K562 (cell line): ENCODE measurements around the gene MCAM. TPM values are rescaled to one million over a fixed set of nuclear protein-coding genes. Genes with fewer than 3 reads are reported as not detected.

Experiments
- ATAC-seq: fragments of 200-7000 bp; cut with Tn5 transposase; 3 replicates; pipeline ENCODE4 v1.9.1; 2020; ENCODE audit warnings: moderate library complexity
- BruUV-seq: library from RNA; stranded (reverse); fragments of 400-500 nt; replicated peaks from 2 replicates; lab custom pipeline; 2021; lab: Mats Ljungman, UMichigan
- CTCF ChIA-PET: fragments of 300-600 bp; formaldehyde crosslinking; extraction: SDS; loops from one replicate; lab custom pipeline; 2021; ENCODE audit warnings: low intra/inter-chr PET ratio; lab: Yijun Ruan, JAX
- POLR2A ChIA-PET: fragments of 300-600, 350-650 bp; sonication (Branson Sonifier 250); formaldehyde crosslinking; extraction: SDS; loops from one replicate; lab custom pipeline; 2021; ENCODE audit warnings: antibody characterized with exemption, inconsistent platforms; lab: Yijun Ruan, JAX
- DNase-seq, 4 experiments: peaks; one replicate each; pipeline versions ENCODE4 v3.0.0 to v3.0.0-alpha.2; 2011 to 2018; ENCODE audit warnings: low spot score in 3 of 4, mixed read lengths in 3 of 4; ENCODE audit errors: extremely low read depth in 1 of 4
- FAIRE-seq: peaks from 2 replicates; lab custom pipeline; 2011; peaks lifted over from hg19 to GRCh38; lab: Jason Lieb, UNC
- H2AFZ ChIP-seq: 2 replicates; pipeline ENCODE4 v1.6.0; 2011; ENCODE audit warnings: low read depth, low read length, control low read depth, inconsistent platforms
- H3K27ac ChIP-seq: fragments of 200-600 bp; 3 replicates; pipeline ENCODE4 v1.8.0; 2011; ENCODE audit warnings: low read depth, mild to moderate bottlenecking, control low read depth, inconsistent platforms, low read length, moderate library complexity, mixed read lengths; ENCODE audit errors: extremely low read depth
- H3K27me3 ChIP-seq, 2 experiments: fragments of 300-600 bp in 1 of 2; 2 replicates in 1 of 2; 3 replicates in 1 of 2; pipeline versions ENCODE4 v1.6.0 to v1.8.0; 2011; ENCODE audit warnings: inconsistent platforms in 2 of 2, low read length in 2 of 2, mild to moderate bottlenecking in 1 of 2, mixed read lengths in 1 of 2, moderate library complexity in 1 of 2; ENCODE audit not compliant: control insufficient read depth in 2 of 2, insufficient read depth in 2 of 2
- H3K36me3 ChIP-seq: fragments of 300-600 bp; 3 replicates; pipeline ENCODE4 v1.8.0; 2011; ENCODE audit warnings: mild to moderate bottlenecking, low read length, inconsistent platforms; ENCODE audit not compliant: control insufficient read depth, insufficient read depth
- H3K4me1 ChIP-seq, 2 experiments: fragments of 200-600 bp in 1 of 2; replicated peaks in 1 of 2; 2 replicates in 1 of 2; 3 replicates in 1 of 2; pipeline versions ENCODE4 v1.5.1 to v1.8.0; 2011; ENCODE audit warnings: inconsistent platforms in 2 of 2, low read length in 2 of 2, mild to moderate bottlenecking in 1 of 2, mixed read lengths in 1 of 2, moderate library complexity in 1 of 2; ENCODE audit not compliant: control insufficient read depth in 2 of 2, insufficient read depth in 2 of 2
- H3K4me2 ChIP-seq: 2 replicates; pipeline ENCODE4 v1.6.1; 2011; ENCODE audit warnings: low read length, control low read depth, inconsistent platforms, mixed read lengths; ENCODE audit not compliant: insufficient read depth
- H3K4me3 ChIP-seq: fragments of 200-600 bp; sonication (generic), shearing (Covaris generic); 2 replicates; pipeline ENCODE4 v1.5.1; 2016; ENCODE audit warnings: control low read depth, inconsistent platforms
- H3K79me2 ChIP-seq: fragments of 200-600 bp; 3 replicates; pipeline ENCODE4 v1.8.0; 2011; ENCODE audit warnings: low read length, inconsistent platforms; ENCODE audit not compliant: control insufficient read depth, insufficient read depth
- H3K9ac ChIP-seq, 2 experiments: 2 replicates each; pipeline versions ENCODE4 v1.6.0 to v1.6.1; 2011; ENCODE audit warnings: low read depth in 2 of 2, low read length in 2 of 2, control low read depth in 1 of 2, inconsistent platforms in 1 of 2, mild to moderate bottlenecking in 1 of 2, mixed read lengths in 1 of 2; ENCODE audit not compliant: insufficient read depth in 1 of 2
- H3K9me1 ChIP-seq: one replicate; pipeline ENCODE4 v1.6.0; 2011; ENCODE audit warnings: inconsistent platforms, mild to moderate bottlenecking, low read length, moderate library complexity; ENCODE audit not compliant: control insufficient read depth, insufficient read depth
- H3K9me3 ChIP-seq: replicated peaks from 2 replicates; pipeline ENCODE4 v1.5.1; 2011; ENCODE audit warnings: low read depth, low read length, inconsistent platforms; ENCODE audit not compliant: control insufficient read depth, insufficient read depth
- H4K20me1 ChIP-seq: replicated peaks from 2 replicates; pipeline ENCODE4 v1.6.1; 2011; ENCODE audit warnings: low read length, inconsistent platforms, mixed read lengths; ENCODE audit not compliant: control insufficient read depth, insufficient read depth
- ATF7 ChIP-seq: fragments of 450-650 bp; IDR thresholded peaks from 2 replicates; pipeline ENCODE4 v1.7.1; 2014; ENCODE audit warnings: mild to moderate bottlenecking, moderate library complexity
- COPS2 ChIP-seq: fragments of 450-650 bp; conservative IDR thresholded peaks from 2 replicates; pipeline ENCODE4 v1.6.1; 2016; ENCODE audit warnings: mild to moderate bottlenecking, moderate library complexity
- DIDO1 ChIP-seq: fragments of 450-650 bp; IDR thresholded peaks from 2 replicates; pipeline ENCODE4 v1.6.1; 2016; ENCODE audit warnings: low read depth, missing biosample characterization, missing genetic modification characterization
- JUN ChIP-seq, 2 experiments: sonication (generic) in 1 of 2; formaldehyde crosslinking in 1 of 2; IDR thresholded peaks; 2 replicates each; pipeline versions ENCODE4 v1.6.1 to v1.8.0; 2012 to 2022; ENCODE audit warnings: borderline replicate concordance in 2 of 2, mild to moderate bottlenecking in 2 of 2, improper control_type of control experiment in 1 of 2, low read depth in 1 of 2, low read length in 1 of 2, missing genetic modification reagents in 1 of 2
- KLF16 ChIP-seq: IDR thresholded peaks from 2 replicates; pipeline ENCODE4 v1.6.1; 2016; ENCODE audit warnings: antibody characterized with exemption
- RB1 ChIP-seq: fragments of 450-650 bp; IDR thresholded peaks from 2 replicates; pipeline ENCODE4 v1.6.1; 2017; ENCODE audit warnings: low read depth, mild to moderate bottlenecking
- TRIM24 ChIP-seq, 2 experiments: fragments of 450-650 bp; IDR thresholded peaks; 2 replicates each; pipeline ENCODE4 v1.6.1; 2016
- TSC22D4 ChIP-seq: fragments of 450-650 bp; IDR thresholded peaks from 2 replicates; pipeline ENCODE4 v1.6.1; 2016; ENCODE audit warnings: missing genetic modification characterization, missing biosample characterization, control low read depth
- ZBTB7A ChIP-seq: IDR thresholded peaks from 2 replicates; pipeline ENCODE4 v1.6.1; 2011; ENCODE audit warnings: low read depth, mild to moderate bottlenecking, low read length, moderate library complexity, borderline replicate concordance; ENCODE audit not compliant: control insufficient read depth
- WGBS: fragments of 100-300 bp; shearing (Covaris generic); methylation state at CpG from one replicate; pipeline ENCODE4 v1.1.6; 2016; ENCODE audit warnings: low coverage, mixed read lengths; ENCODE audit not compliant: insufficient coverage; ENCODE audit errors: missing lambda C conversion rate; 5-methylcytosine and 5-hydroxymethylcytosine counted together
- in situ Hi-C: fragments of 300-500 bp; cut with MboI; formaldehyde crosslinking; loops from 4 replicates; pipeline ENCODE4 v1.15.0; 2018; ENCODE audit warnings: inconsistent platforms, mixed read lengths
- intact Hi-C: fragments of 100-400 bp; cut with micrococcal nuclease; formaldehyde crosslinking; loops from 2 replicates; pipeline ENCODE4 v1.14.2; 2022
- polyA plus RNA-seq, 8 experiments: library from polyadenylated mRNA; depleted of rRNA in 4 of 8; stranded (reverse) in 5 of 8; unstranded in 3 of 8; fragments of >200 nt; fragmentation: Nextera tagmentation in 2 of 8; fragmentation: Illumina TruSeq in 1 of 8; extraction: Ambion mirVana in 2 of 8; extraction: Trizol in 1 of 8; gene quantifications; 2 replicates each; pipeline versions ENCODE4 v1.2.1 to v1.2.3, GENCODE V29; 2011 to 2014; ENCODE audit warnings: inconsistent platforms in 1 of 8, missing spikeins in 1 of 8
- total RNA-seq, 7 experiments: library from RNA; depleted of rRNA in 6 of 7; stranded (reverse); fragments of >200 nt in 6 of 7; fragmentation: Illumina TruSeq in 2 of 7; extraction: Trizol in 2 of 7; gene quantifications; 2 replicates each; pipeline versions ENCODE4 v1.2.1 to v1.2.3, GENCODE V29; 2011 to 2021; ENCODE audit warnings: low replicate concordance in 1 of 7
- TF ChIP-seq, protein P1 (sequence below): fragments of 450-650 bp; IDR thresholded peaks from 2 replicates; pipeline ENCODE4 v1.6.1; 2018; ENCODE audit not compliant: partially characterized antibody
- TF ChIP-seq, protein P2 (sequence below): fragments of 250-450 bp; sonication (Bioruptor Pico); IDR thresholded peaks from 2 replicates; pipeline ENCODE4 v1.6.1; 2021; ENCODE audit warnings: mild to moderate bottlenecking
- TF ChIP-seq, protein P3 (sequence below): sonication (generic); formaldehyde crosslinking; IDR thresholded peaks from 2 replicates; pipeline ENCODE4 v1.8.1; 2023; ENCODE audit warnings: mild to moderate bottlenecking, missing genetic modification reagents
- TF ChIP-seq, protein P4 (sequence below): sonication (generic); formaldehyde crosslinking; IDR thresholded peaks from 2 replicates; pipeline ENCODE4 v1.8.0; 2022; ENCODE audit warnings: missing genetic modification reagents, mild to moderate bottlenecking, moderate library complexity, borderline replicate concordance

The MCAM gene
- total and polyA plus RNA-seq, 9 of the 15 experiments (the other 6 are each of a cell fraction or from before 2014, with no cell fraction given): 14.7 to 118 (median 53.6) TPM

DNA sequence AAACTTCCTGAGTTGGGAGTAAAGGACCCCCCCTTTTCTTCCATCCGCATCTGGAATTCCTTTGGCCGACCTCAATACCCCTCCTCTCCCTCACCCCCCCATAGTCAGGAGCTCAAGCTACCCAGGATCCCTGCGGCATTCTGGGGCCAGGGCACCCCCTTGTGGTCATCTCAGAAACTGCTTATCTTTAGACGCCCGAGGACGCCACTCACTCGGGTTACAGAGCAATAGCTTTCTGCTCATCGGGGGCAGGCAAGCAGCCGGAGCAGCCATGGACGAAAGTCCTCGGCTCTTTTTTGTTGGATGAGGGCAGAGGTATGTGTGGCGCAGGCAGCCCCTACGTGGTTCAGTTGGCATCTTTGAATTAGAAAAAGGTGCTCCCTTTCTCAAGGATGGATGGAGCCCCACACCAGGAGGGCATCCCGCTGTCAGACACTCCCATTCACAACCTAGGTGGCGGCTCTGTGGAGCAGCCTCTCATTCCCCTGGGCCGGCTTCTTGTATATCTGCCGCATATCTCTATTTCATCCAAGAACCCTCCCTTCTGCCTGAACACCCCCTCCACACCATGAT is 21.5 kb upstream of the MCAM start:
- POLR2A ChIA-PET: interaction anchor here (0.6 to 2.6 kb wide), 21 partner anchors 10 to 450 kb away, joined by 3 to 22 read pairs (median 5); partner anchors contain the start of genes C2CD2L, MCAM and USP2
- FAIRE-seq (peak; percentile 88), ATAC-seq (peak; percentile 73), DNase-seq (peak; percentile 74 to 89 (median 82))
- Histone ChIP-seq H3K4me1 (peaks cover 23 to 70% of the 10 kb centered on the region in 2 experiments; a peak in 4 of 5 replicates), H4K20me1 (no peaks in the 10 kb centered on the region), H3K79me2 (peaks cover 30% of the 10 kb centered on the region), H3K9me1 (no peaks in the 10 kb centered on the region), H3K36me3 (peaks cover 17% of the 10 kb centered on the region; the same call in 1 of the 3 replicates), H3K27me3 (peaks cover 0 to 14% of the 10 kb centered on the region in 2 experiments; a peak in 3 of 5 replicates), H3K9ac (peak overlapping the region in 1 of 2 experiments; percentile 23; a peak in 1 of 4 replicates), H3K27ac (0 out of 3 replicates have a peak overlapping the region, but pooled peaks have one; percentile 23), H3K9me3 (no peaks in the 10 kb centered on the region), H3K4me3 (no peak overlapping the region), H2AFZ (no peak overlapping the region), H3K4me2 (peak overlapping the region; percentile 66)
- no TSS peak for BruUV-seq
- in situ Hi-C loops (no loop called here), intact Hi-C loops (loop anchor here (2.0 to 5.0 kb wide), 2 partner anchors 34 to 136 kb away; no protein-coding TSS in a partner anchor)
- WGBS: 2% methylated on average over 16 of the region's 17 CpGs
- CTCF ChIA-PET: interaction anchor here (0.7 to 1.5 kb wide), 3 partner anchors 134 to 432 kb away, joined by 3 to 6 read pairs (median 3); no protein-coding TSS in a partner anchor
- TF ChIP-seq ATF7 (peak; percentile 23; the same call in 1 of the 2 replicates), KLF16 (0 out of 2 replicates have a peak, but pooled peaks have one; percentile 52), TRIM24 (IDR thresholded peaks at IDR 0.05) (no peak), TSC22D4 (tag) (no peak), JUN (IDR thresholded peaks at IDR 0.05; ENCODE audit: borderline replicate concordance, low read depth, low read length) (peak; percentile 23; the same call in 1 of the 2 replicates), JUN (CRISPR knock-in tag; IDR thresholded peaks at IDR 0.05; ENCODE audit: borderline replicate concordance) (no peak), COPS2 (no peak), RB1 (peak; percentile 54; the same call in 1 of the 2 replicates), ZBTB7A (peak; percentile 24; the same call in 1 of the 2 replicates), DIDO1 (tag) (no peak)
- TF ChIP-seq, protein P1, sequence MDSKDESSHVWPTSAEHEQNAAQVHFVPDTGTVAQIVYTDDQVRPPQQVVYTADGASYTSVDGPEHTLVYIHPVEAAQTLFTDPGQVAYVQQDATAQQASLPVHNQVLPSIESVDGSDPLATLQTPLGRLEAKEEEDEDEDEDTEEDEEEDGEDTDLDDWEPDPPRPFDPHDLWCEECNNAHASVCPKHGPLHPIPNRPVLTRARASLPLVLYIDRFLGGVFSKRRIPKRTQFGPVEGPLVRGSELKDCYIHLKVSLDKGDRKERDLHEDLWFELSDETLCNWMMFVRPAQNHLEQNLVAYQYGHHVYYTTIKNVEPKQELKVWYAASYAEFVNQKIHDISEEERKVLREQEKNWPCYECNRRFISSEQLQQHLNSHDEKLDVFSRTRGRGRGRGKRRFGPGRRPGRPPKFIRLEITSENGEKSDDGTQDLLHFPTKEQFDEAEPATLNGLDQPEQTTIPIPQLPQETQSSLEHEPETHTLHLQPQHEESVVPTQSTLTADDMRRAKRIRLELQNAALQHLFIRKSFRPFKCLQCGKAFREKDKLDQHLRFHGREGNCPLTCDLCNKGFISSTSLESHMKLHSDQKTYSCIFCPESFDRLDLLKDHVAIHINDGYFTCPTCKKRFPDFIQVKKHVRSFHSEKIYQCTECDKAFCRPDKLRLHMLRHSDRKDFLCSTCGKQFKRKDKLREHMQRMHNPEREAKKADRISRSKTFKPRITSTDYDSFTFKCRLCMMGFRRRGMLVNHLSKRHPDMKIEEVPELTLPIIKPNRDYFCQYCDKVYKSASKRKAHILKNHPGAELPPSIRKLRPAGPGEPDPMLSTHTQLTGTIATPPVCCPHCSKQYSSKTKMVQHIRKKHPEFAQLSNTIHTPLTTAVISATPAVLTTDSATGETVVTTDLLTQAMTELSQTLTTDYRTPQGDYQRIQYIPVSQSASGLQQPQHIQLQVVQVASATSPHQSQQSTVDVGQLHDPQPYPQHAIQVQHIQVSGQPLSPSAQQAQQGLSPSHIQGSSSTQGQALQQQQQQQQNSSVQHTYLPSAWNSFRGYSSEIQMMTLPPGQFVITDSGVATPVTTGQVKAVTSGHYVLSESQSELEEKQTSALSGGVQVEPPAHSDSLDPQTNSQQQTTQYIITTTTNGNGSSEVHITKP: peak; percentile 53
- TF ChIP-seq, protein P2, sequence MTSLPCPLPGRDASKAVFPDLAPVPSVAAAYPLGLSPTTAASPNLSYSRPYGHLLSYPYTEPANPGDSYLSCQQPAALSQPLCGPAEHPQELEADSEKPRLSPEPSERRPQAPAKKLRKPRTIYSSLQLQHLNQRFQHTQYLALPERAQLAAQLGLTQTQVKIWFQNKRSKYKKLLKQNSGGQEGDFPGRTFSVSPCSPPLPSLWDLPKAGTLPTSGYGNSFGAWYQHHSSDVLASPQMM (CRISPR knock-in tag): no peak
- TF ChIP-seq, protein P3, sequence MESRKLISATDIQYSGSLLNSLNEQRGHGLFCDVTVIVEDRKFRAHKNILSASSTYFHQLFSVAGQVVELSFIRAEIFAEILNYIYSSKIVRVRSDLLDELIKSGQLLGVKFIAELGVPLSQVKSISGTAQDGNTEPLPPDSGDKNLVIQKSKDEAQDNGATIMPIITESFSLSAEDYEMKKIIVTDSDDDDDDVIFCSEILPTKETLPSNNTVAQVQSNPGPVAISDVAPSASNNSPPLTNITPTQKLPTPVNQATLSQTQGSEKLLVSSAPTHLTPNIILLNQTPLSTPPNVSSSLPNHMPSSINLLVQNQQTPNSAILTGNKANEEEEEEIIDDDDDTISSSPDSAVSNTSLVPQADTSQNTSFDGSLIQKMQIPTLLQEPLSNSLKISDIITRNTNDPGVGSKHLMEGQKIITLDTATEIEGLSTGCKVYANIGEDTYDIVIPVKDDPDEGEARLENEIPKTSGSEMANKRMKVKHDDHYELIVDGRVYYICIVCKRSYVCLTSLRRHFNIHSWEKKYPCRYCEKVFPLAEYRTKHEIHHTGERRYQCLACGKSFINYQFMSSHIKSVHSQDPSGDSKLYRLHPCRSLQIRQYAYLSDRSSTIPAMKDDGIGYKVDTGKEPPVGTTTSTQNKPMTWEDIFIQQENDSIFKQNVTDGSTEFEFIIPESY (CRISPR knock-in tag): peak; percentile 67; the same call in 1 of the 2 replicates
- TF ChIP-seq, protein P4, sequence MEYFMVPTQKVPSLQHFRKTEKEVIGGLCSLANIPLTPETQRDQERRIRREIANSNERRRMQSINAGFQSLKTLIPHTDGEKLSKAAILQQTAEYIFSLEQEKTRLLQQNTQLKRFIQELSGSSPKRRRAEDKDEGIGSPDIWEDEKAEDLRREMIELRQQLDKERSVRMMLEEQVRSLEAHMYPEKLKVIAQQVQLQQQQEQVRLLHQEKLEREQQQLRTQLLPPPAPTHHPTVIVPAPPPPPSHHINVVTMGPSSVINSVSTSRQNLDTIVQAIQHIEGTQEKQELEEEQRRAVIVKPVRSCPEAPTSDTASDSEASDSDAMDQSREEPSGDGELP (CRISPR knock-in tag): peak; percentile 25; the same call in 1 of the 2 replicates
